ENCODE measurements around the gene ATP5F1E. TPM values are rescaled to one million over a fixed set of nuclear protein-coding genes. Genes with fewer than 3 reads are reported as not detected.

ATP5F1E gene
- total RNA-seq, 1 experiment from 2014 or later: 84.8 TPM

DNA sequence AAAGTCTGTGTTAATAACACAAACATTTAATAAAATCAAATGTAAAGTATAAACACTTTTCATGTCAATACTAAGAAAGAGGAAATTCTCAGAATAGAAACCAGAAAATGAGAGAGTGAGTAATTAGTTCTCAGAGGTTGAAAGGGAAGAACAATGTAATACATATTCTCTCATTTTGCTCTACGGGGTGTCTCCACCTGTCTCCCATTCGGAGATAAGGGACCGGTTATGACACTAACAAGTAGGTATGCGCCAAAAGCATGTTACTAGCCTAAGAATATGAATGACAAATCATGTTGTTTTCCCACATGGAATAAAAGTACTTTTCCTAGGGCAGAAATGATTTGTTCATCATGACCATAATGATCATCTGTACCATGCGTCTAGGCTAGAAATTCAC lies 46.1 kb upstream of the ATP5F1E start:
- Histone ChIP-seq H3K27me3 (ENCODE audit: insufficient read depth, low read depth) (no peaks in the 10 kb centered on the region), H3K27ac (peak overlapping the region; percentile 80), H2AFZ (0 out of 2 replicates have a peak overlapping the region, but pooled peaks have one; percentile 9), H3K4me2 (peak overlapping the region; percentile 39), H3F3A (ENCODE audit: insufficient read depth, low read depth) (peaks cover 40% of the 10 kb centered on the region; the same call in 1 of the 2 replicates), H3K79me2 (ENCODE audit: low read depth) (no peaks in the 10 kb centered on the region), H3K9me3 (ENCODE audit: insufficient read depth, low read depth) (no peaks in the 10 kb centered on the region), H3K4me1 (replicated peaks; ENCODE audit: insufficient read depth) (peaks cover 47% of the 10 kb centered on the region), H3K4me3 (no peak overlapping the region), H3K9me2 (ENCODE audit: insufficient read depth) (no peaks in the 10 kb centered on the region), H3K36me3 (ENCODE audit: low read depth) (no peaks in the 10 kb centered on the region), H4K20me1 (ENCODE audit: insufficient read depth) (no peaks in the 10 kb centered on the region)
- DNase-seq: peak in 1 of 2 experiments; percentile 88
- TF ChIP-seq CTCF (conservative IDR thresholded peaks at IDR 0.05) (no peak), EZH2 (IDR thresholded peaks at IDR 0.05; ENCODE audit: low read depth) (no peak)
- intact Hi-C loops (cut with micrococcal nuclease; ENCODE audit: unreplicated experiment): no loop called here
- POLR2A ChIA-PET (ENCODE audit: unreplicated experiment): no interaction called here
- CTCF ChIA-PET: no interaction called here
- no TSS peak for BruUV-seq (replicated peaks)

- H3K4me2 ChIP-seq: peak overlapping the region; percentile 39
- ChIA-PET CTCF (no interaction called here), POLR2A (ENCODE audit: unreplicated experiment) (no interaction called here)
- H3K36me3 ChIP-seq (ENCODE audit: low read depth): no peaks in the 10 kb centered on the region
- peaks cover 39% of the 10 kb centered on the region; the same call in 1 of the 2 replicates for H3F3A ChIP-seq (ENCODE audit: insufficient read depth, low read depth)
- no peak for DNase-seq
- H3K27ac ChIP-seq: peak overlapping the region; percentile 80
- H3K9me3 ChIP-seq (ENCODE audit: insufficient read depth, low read depth): no peaks in the 10 kb centered on the region
- no peaks in the 10 kb centered on the region for H3K27me3 ChIP-seq (ENCODE audit: insufficient read depth, low read depth)
- no peak overlapping the region for H3K4me3 ChIP-seq
- intact Hi-C loops (cut with micrococcal nuclease; ENCODE audit: unreplicated experiment): no loop called here
- no TSS peak for BruUV-seq (replicated peaks)
- H3K4me1 ChIP-seq (replicated peaks; ENCODE audit: insufficient read depth): peaks cover 42% of the 10 kb centered on the region
- TF ChIP-seq CTCF (conservative IDR thresholded peaks at IDR 0.05) (no peak), EZH2 (IDR thresholded peaks at IDR 0.05; ENCODE audit: low read depth) (no peak)
- no peaks in the 10 kb centered on the region for H3K9me2 ChIP-seq (ENCODE audit: insufficient read depth)
- H4K20me1 ChIP-seq (ENCODE audit: insufficient read depth): no peaks in the 10 kb centered on the region
- H2AFZ ChIP-seq: 0 out of 2 replicates have a peak overlapping the region, but pooled peaks have one; percentile 9
- H3K79me2 ChIP-seq (ENCODE audit: low read depth): no peaks in the 10 kb centered on the region
These were observed 45.6 kb upstream of the ATP5F1E start for GRCh38 chr20:59077705-59078104.

GRCh38 chr20:59075934-59076508 lies 43.9 kb upstream of the ATP5F1E start:
- no TSS peak for BruUV-seq (replicated peaks)
- H3F3A ChIP-seq (ENCODE audit: insufficient read depth, low read depth): peaks cover 29% of the 10 kb centered on the region; the same call in 1 of the 2 replicates
- H3K27me3 ChIP-seq (ENCODE audit: insufficient read depth, low read depth): no peaks in the 10 kb centered on the region
- no peak for TF ChIP-seq CTCF (conservative IDR thresholded peaks at IDR 0.05)
- TF ChIP-seq EZH2 (IDR thresholded peaks at IDR 0.05; ENCODE audit: low read depth): no peak
- H3K4me2 ChIP-seq: no peak overlapping the region
- ChIA-PET CTCF (no interaction called here), POLR2A (ENCODE audit: unreplicated experiment) (no interaction called here)
- no peaks in the 10 kb centered on the region for H3K9me2 ChIP-seq (ENCODE audit: insufficient read depth)
- H3K9me3 ChIP-seq (ENCODE audit: insufficient read depth, low read depth): no peaks in the 10 kb centered on the region
- H3K36me3 ChIP-seq (ENCODE audit: low read depth): no peaks in the 10 kb centered on the region
- no peak overlapping the region for H3K4me3 ChIP-seq
- H4K20me1 ChIP-seq (ENCODE audit: insufficient read depth): no peaks in the 10 kb centered on the region
- H3K79me2 ChIP-seq (ENCODE audit: low read depth): no peaks in the 10 kb centered on the region
- no peak overlapping the region for H3K27ac ChIP-seq
- no peak overlapping the region for H2AFZ ChIP-seq
- intact Hi-C loops (cut with micrococcal nuclease; ENCODE audit: unreplicated experiment): no loop called here
- DNase-seq: no peak
- H3K4me1 ChIP-seq (replicated peaks; ENCODE audit: insufficient read depth): peaks cover 33% of the 10 kb centered on the region

Measured in PC-9 (cell line).